Keratinocyte (primary cell): ENCODE data around the gene LHFPL2.

Experiments
- EZH2 ChIP-seq: IDR thresholded peaks from one replicate; pipeline ENCODE4 v1.6.1; 2012; ENCODE audit warnings: inconsistent platforms, mild to moderate bottlenecking, low read length, moderate library complexity
- TF ChIP-seq, protein P1 (sequence below), 3 experiments: IDR thresholded peaks in 1 of 3; conservative IDR thresholded peaks in 1 of 3; optimal IDR thresholded peaks in 1 of 3; 2 replicates in 2 of 3; 3 replicates in 1 of 3; pipeline versions ENCODE3 to v1.5.1; 2011; ENCODE audit warnings: low read length in 3 of 3, mild to moderate bottlenecking in 3 of 3, moderate library complexity in 2 of 3, control low read depth in 1 of 3, inconsistent platforms in 1 of 3; ENCODE audit not compliant: insufficient read depth in 2 of 3; ENCODE audit errors: extremely low read depth in 1 of 3

DNA sequence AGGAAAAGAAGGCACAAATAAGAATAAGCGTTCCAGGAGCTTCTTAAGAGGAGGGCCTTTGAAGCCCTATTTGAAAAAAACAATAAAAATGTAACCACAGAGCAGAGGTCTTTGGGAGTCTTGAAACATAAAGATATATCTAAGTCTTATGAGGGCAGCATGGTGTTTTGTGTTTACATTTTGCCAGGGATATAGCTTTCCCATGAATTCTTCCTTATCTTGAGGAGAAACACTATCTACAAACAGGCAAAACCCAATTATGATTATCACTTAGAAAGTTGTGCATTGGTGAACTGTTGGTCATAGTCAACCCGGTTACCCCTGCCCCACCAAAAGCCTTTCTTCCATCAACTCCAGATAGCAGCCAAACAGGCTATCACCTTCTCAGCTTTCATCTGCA, 23.6 kb upstream of the LHFPL2 start:
- TF ChIP-seq EZH2: no peak
- TF ChIP-seq, protein P1, sequence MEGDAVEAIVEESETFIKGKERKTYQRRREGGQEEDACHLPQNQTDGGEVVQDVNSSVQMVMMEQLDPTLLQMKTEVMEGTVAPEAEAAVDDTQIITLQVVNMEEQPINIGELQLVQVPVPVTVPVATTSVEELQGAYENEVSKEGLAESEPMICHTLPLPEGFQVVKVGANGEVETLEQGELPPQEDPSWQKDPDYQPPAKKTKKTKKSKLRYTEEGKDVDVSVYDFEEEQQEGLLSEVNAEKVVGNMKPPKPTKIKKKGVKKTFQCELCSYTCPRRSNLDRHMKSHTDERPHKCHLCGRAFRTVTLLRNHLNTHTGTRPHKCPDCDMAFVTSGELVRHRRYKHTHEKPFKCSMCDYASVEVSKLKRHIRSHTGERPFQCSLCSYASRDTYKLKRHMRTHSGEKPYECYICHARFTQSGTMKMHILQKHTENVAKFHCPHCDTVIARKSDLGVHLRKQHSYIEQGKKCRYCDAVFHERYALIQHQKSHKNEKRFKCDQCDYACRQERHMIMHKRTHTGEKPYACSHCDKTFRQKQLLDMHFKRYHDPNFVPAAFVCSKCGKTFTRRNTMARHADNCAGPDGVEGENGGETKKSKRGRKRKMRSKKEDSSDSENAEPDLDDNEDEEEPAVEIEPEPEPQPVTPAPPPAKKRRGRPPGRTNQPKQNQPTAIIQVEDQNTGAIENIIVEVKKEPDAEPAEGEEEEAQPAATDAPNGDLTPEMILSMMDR (optimal IDR thresholded peaks at IDR 0.05 in 1 of 3, IDR thresholded peaks at IDR 0.05 in 1 of 3, conservative IDR thresholded peaks at IDR 0.05 in 1 of 3; ENCODE audit: extremely low read depth in 1 of 3, insufficient read depth in 2 of 3, low read length in 3 of 3): no peak
